Suppressor macrophage (primary cell): ENCODE data around the gene ZNF346.
"Not testable (repeated sequence)": the region's sequence is repeated elsewhere in the genome, so short reads cannot be mapped to it uniquely, and the experiment has no call there.

ENCODE experiments used
- DNase-seq, 4 experiments: peaks; one replicate each; pipeline ENCODE4 v3.0.0-alpha.2; 2020 to 2022
- total RNA-seq, 17 experiments: gene quantifications; one replicate each; lab custom pipeline; 2026; ENCODE audit warnings: mixed read lengths in 6 of 17, inconsistent platforms in 3 of 17; lab: John Stamatoyannopoulos, UW

Gene ZNF346
- total RNA-seq = 2.2 to 11.0 (median 7.7) reads per million in 17 experiments

DNA sequence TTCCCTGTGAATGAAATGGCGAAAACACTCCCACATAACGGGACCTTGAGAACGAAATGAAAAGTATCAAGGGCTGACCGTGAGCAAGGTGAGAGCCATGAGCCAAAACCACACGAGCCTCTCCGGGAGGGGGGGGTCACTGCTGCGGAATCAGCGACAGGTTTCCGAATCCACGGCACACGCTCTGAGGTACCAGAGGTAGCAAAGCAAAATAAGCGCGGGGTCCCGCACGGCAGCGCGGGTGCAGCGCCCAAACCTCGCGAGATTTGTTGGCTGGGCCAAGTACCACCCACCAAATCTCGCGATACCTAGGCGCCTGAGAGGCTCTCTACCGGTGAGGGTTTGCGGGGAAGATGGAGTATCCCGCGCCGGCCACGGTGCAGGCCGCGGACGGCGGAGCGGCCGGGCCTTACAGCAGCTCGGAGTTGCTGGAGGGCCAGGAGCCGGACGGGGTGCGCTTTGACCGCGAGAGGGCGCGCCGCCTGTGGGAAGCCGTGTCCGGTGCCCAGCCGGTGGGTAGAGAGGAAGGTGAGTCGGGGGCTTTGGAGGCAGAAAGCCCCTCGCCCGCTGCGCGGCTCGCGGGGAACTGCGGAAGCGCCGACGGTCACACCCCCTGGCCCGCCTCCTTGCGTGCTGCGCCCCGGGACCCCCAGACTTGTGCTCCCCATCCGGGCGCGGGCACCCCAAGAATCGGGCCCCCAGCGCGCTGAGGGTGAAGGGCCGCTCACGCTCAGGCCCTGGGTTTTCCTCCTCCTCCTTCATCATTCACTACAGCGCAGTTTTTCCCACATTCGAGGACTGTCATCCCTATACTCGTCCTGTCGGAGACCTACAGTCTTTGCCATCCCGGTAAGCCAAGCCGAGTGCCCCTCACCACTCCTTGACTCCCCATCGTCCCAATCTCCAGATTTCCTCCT, at the start of gene ZNF346:
Gene ZNF346, plus strand, starts transcription at position 311 of the 917 bp plus-strand sequence. Its CDS starts 43 bp downstream, at position 354.
- peak; percentile 96 to 98 (median 96) for DNase-seq

DNA sequence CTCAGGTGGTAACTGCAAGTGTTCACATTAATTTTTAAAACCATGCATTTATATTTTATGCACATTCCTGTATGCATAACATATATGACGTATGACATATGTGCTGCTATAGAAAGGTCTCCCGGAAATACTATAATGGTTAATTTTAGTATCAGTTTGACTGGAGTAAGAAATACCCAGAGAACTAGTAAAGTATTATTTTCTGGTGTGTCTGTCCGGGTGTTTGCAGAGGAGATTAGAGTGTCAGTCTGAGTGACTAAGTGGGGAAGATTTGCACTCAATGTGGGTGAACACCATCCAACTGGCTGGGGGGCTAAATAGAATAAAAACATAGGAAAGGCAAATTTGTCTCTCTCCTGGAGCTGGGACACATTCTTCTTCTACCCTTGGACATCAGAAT, 42.8 kb upstream of the ZNF346 start:
- DNase-seq = no peak

GRCh38 chr5:176980818-176981217, 41.7 kb upstream of the ZNF346 start:
- no peak for DNase-seq

DNA sequence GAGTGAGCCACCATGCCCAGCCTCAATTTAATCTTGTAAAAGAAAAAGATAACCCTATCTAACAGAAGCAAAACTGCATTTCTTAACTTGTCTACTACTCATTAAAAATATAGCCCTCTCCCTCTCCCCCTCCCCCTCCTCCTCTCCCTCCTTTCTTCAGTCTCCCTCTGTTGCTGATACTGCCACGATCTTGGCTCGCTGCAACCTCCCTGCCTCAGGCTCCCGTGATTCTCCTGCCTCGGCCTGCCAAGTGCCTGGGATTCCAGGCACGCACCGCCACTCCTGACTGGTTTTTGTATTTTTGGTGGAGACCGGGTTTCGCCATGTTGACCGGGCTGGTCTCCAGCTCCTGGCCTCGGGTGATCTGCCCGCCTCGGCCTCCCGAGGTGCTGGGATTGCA, 39.4 kb upstream of the ZNF346 start:
- not testable (repeated sequence) for DNase-seq

- not testable (repeated sequence) for DNase-seq
Observed at GRCh38 chr5:176983593-176983992, 38.9 kb upstream of the ZNF346 start.

- not testable (repeated sequence) for DNase-seq
Observed at GRCh38 chr5:176984176-176984575, 38.3 kb upstream of the ZNF346 start.

GRCh38 chr5:176985516-176985915, 37.0 kb upstream of the ZNF346 start:
- no peak for DNase-seq

DNA sequence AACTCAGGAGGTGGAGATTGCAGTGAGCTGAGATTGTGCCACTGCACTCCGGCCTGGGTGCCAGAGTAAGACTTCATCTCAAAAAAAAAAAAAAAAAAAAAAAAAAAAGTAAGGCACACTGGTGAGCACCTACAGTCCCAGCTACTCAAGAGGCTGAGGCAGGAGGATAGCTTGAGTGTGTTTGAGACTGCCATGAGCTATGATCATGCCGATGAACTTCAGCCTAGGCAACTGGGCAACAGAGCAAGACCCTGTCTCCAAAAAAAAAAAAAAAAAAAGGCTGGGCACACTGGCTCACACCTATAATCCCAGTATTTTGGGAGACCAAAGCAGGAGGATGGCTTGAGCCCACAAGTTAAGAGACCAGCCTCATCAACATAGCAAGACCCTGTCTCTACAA, 36.2 kb upstream of the ZNF346 start:
- no peak for DNase-seq

GRCh38 chr5:176987583-176987982, 34.9 kb upstream of the ZNF346 start:
- no peak for DNase-seq

- not testable (repeated sequence) for DNase-seq
Observed at GRCh38 chr5:176993081-176993480, 29.4 kb upstream of the ZNF346 start.

DNA sequence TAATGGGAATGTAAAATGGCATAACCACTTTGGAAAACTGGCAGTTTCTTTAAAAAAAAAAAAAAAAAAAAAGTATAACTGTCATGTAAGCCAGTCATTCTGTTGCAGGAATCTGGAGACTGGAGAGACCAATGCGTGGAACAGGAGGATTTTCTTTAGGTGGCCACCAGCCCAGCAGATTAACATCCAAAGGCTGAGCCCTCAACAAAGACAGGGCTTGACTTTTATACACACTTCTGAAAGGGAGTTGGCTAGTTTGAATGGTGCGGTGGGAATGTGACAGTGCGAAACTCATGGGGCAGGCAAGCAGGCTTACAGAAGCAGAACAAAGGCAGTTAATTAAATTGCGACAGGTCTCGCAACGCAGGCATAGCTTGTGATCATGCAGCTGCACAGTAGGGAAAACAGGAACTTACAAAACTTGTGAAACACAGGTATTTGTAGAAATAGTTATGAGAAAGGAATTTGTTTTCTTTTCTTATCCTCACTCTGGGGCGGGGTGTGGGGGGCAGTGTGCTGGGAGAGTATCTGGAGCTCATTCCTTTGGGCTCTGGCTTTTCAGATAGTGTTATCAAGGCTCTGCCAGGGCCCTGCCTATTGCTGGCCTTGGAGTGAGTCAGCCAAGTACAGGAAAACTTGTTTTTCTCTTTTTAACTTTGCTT, 27.9 kb upstream of the ZNF346 start:
- DNase-seq = peak; percentile 89 to 97 (median 92)

GRCh38 chr5:176995122-176995490, 27.4 kb upstream of the ZNF346 start:
- peak in 1 of 4 experiments; percentile 9 for DNase-seq

- DNase-seq = peak; percentile 15 to 85 (median 44)
Observed at GRCh38 chr5:176995896-176996767, 26.4 kb upstream of the ZNF346 start.

GRCh38 chr5:176996780-176997179, 25.7 kb upstream of the ZNF346 start:
- peak in 2 of 4 experiments; percentile 15 to 26 for DNase-seq

GRCh38 chr5:176998828-176999227, 23.7 kb upstream of the ZNF346 start:
- no peak for DNase-seq

DNA sequence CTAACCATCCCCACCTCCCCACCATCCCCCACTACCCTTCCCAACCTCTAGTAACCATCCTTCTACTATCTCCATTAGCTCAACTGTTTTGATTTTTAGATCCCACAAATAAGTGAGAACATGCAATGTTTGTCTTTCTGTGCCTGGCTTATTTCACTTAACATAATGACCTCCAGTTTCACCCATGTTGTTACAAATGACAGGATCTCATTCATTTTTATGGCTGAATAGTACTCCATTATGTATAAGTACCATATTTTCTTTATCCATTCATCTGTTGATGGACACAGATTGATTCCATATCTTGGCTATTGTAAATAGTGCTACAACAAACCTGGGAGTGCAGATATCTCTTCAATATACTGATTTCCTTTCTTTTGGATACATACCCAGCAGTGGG, 23.0 kb upstream of the ZNF346 start:
- not testable (repeated sequence) for DNase-seq

GRCh38 chr5:177003649-177004048, 18.8 kb upstream of the ZNF346 start:
- DNase-seq = no peak

- no peak for DNase-seq
Observed at GRCh38 chr5:177004961-177005360, 17.5 kb upstream of the ZNF346 start.

DNA sequence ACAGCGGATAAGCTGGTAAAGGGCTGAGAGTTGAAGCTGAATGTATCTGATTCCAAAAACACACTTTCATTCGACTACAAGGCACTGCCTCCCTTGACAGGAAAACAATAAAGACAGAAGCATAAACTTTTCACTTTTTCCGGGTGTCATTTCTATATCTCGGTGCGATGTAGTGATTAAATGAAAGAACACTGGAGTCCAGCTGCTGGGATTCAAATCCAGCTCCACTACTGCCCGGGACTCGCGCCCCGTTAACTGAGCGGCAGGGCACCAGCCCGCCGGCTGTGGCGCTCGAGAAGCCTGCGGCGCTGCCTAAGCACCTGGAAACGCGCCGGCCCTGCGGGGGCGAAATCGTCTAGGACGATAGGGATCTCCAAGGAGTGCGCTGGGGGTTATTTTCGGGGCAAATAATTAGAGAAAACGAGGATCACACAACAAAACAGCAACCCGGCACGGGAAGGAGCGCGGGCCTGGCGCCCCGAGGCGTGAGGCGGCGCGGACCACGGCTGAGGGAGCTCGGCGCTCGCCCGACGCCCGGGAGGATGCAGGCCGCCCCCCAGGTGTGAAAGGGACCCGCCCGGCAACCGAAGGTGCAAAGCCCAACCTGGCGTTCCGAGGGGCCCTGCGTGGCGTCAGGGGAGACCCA, 16.8 kb upstream of the ZNF346 start:
- peak; percentile 71 to 89 (median 80) for DNase-seq

DNA sequence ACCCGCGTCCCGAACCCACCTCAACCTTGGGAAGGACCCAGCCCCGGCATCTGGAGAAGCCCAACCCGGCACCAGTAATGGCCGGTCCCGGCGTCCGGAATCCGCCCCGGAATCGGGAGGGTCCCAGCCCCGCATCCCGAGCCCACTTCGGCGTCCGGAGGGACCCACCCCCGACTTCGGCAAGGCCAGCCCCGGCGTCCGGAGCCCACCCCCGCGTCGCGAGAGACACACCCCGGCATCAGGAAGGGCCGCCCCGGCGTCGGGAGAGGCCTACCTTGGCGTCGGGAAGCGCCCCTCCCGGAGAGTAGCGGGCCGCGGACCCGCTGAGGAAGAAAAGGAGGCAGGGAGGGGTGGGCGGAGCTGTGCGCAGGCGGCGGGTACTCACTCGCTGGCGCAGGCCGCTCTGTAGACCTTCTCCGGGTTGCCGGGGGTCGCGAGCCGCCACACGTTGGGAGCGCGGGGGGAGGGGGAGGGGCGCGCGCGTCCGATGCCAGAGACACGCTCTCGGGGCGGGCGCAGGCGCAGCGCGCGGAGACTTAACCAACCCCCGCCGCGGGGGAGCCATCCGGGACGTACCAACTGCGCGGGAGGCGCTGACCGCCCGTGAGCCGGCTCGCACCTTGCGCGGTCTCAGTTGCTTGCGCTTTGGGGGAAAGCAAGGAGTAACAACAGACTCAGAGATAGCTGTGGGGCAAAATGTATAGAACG, 16.1 kb upstream of the ZNF346 start, which contains the start of gene UIMC1:
Gene UIMC1, minus strand, starts transcription at position 515 of the 708 bp plus-strand sequence. CDS start 24,164 bp downstream, outside the sequence.
- DNase-seq = peak; percentile 90 to 97 (median 94)

GRCh38 chr5:177008716-177009115, 13.8 kb upstream of the ZNF346 start:
- peak in 1 of 4 experiments; percentile 43 for DNase-seq
